ENCODE data around the gene CHFR.

GRCh38 chr12:132831771-132832170 is 55.6 kb downstream of the CHFR start:
- TF ChIP-seq CTCF (IDR thresholded peaks at IDR 0.05) (no peak), POLR2AphosphoS5 (IDR thresholded peaks at IDR 0.05; ENCODE audit: low read depth, low read length) (no peak), TCF7L2 (IDR thresholded peaks at IDR 0.05; ENCODE audit: low read depth, low read length) (no peak), REST (IDR thresholded peaks at IDR 0.05; ENCODE audit: insufficient read depth in 1 of 2, low read depth in 2 of 2, low read length in 1 of 2) (no peak)

All from Panc1 (cell line).